ENCODE results near the gene PRRG3. TPM values are rescaled to one million over a fixed set of nuclear protein-coding genes. Genes with fewer than 3 reads are reported as not detected.

The PRRG3 gene
- total RNA-seq, 1 donor from 2014 or later = 0.98 TPM

DNA sequence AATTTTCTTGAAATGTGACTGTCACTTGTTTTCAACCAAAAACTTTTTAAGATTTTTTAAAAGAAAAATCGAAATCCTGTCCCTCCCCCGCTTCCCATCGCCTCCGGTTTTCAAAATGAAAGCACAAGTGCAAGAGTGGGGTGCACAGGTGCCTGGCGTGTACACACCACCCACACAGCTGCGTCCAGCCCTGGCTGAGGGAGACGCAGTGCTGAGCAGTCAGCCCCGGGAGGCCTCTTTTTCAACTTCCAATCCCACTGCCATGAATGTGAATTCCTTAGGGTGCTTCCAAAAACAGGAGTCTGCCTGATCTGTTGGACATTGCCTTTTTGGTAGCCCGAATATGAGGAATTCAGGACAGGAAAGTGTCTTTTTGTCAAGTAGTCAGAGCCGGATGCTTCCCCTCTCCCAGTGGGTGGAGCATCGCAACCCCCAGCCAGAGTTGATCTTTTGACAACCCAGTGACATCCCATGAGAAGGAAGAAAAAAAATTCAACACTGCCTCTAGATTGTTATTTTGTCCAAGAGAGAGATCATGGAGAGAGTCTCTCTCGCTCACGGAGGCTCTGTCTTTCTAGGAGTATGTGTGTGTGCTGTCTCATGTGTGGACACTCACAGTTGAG lies 8.9 kb downstream of the PRRG3 start:
- no peaks in the 10 kb centered on the region for H3K4me1 ChIP-seq

DNA sequence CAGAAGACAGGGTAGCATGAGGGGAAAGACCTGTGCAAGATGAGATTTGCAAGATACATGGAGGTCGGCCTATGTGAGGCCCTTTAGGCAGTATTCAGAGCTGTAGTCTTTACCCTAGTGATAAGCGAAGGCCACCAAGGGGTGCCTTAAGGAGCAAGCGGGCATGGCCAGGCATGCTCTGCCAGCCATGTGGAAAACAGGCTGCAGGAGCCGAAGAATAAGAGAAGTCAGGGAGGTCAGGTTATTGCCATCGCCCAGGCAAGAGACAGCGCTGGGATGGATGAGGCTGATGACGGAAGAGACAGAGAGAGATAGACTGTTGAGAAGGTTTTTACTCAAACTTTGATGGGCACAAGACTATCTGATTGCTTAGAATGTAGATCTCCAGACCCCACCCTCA lies 13.6 kb downstream of the PRRG3 start:
- intact Hi-C loops (cut with DNase I) = no loop called here
- no peaks in the 10 kb centered on the region for H3K9me3 ChIP-seq
- no peak overlapping the region for H3K27ac ChIP-seq
- H3K36me3 ChIP-seq = no peaks in the 10 kb centered on the region
- TF ChIP-seq POLR2A (IDR thresholded peaks at IDR 0.05) (no peak), POLR2AphosphoS5 (IDR thresholded peaks at IDR 0.05; ENCODE audit: insufficient read depth in 1 of 2, low read depth in 1 of 2) (no peak)
- TF ChIP-seq, protein P1, sequence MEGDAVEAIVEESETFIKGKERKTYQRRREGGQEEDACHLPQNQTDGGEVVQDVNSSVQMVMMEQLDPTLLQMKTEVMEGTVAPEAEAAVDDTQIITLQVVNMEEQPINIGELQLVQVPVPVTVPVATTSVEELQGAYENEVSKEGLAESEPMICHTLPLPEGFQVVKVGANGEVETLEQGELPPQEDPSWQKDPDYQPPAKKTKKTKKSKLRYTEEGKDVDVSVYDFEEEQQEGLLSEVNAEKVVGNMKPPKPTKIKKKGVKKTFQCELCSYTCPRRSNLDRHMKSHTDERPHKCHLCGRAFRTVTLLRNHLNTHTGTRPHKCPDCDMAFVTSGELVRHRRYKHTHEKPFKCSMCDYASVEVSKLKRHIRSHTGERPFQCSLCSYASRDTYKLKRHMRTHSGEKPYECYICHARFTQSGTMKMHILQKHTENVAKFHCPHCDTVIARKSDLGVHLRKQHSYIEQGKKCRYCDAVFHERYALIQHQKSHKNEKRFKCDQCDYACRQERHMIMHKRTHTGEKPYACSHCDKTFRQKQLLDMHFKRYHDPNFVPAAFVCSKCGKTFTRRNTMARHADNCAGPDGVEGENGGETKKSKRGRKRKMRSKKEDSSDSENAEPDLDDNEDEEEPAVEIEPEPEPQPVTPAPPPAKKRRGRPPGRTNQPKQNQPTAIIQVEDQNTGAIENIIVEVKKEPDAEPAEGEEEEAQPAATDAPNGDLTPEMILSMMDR (IDR thresholded peaks at IDR 0.05) = no peak
- no peak overlapping the region for H3K4me3 ChIP-seq
- no peaks in the 10 kb centered on the region for H3K4me1 ChIP-seq
- H3K27me3 ChIP-seq = no peaks in the 10 kb centered on the region
- DNase-seq (ENCODE audit: extremely low spot score in 2 of 2) = no peak

More for the DNA sequence above, 8.9 kb downstream of the PRRG3 start:
- H3K9me3 ChIP-seq = no peaks in the 10 kb centered on the region
- no peak for DNase-seq (ENCODE audit: extremely low spot score in 2 of 2)
- no peak overlapping the region for H3K27ac ChIP-seq
- intact Hi-C loops (cut with DNase I) = no loop called here
- no peaks in the 10 kb centered on the region for H3K36me3 ChIP-seq
- no peak overlapping the region for H3K4me3 ChIP-seq
- no peaks in the 10 kb centered on the region for H3K27me3 ChIP-seq
- no peak for TF ChIP-seq POLR2A (IDR thresholded peaks at IDR 0.05)

DNA sequence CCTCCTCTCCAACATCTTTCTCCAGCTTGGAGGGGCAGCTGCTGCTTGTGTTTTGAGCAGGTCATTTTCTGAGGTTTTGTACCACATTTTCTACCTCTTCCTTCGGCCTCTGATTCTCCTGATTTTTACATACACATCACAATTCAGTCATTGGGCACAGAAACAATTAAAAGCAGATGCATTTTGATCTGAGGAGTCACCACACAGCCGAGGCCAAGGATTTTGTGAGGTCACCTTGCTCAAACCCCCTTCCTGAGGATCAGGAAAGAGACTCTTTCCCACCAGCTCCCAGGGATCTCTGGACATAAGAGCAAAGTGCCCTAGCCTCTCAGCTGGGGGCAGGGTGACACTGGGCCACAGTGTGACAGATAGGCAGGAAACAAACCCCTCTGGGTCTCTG lies 15.2 kb downstream of the PRRG3 start:
- Histone ChIP-seq H3K9me3 (no peaks in the 10 kb centered on the region), H3K27ac (no peak overlapping the region), H3K36me3 (no peaks in the 10 kb centered on the region), H3K27me3 (no peaks in the 10 kb centered on the region), H3K4me1 (no peaks in the 10 kb centered on the region), H3K4me3 (no peak overlapping the region)
- TF ChIP-seq POLR2AphosphoS5 (IDR thresholded peaks at IDR 0.05; ENCODE audit: insufficient read depth in 1 of 2, low read depth in 1 of 2) (no peak), POLR2A (IDR thresholded peaks at IDR 0.05) (no peak)
- TF ChIP-seq, protein P1 (IDR thresholded peaks at IDR 0.05) = no peak
- DNase-seq (ENCODE audit: extremely low spot score in 2 of 2) = no peak
- intact Hi-C loops (cut with DNase I) = no loop called here

GRCh38 chrX:151711154-151711553 lies 15.9 kb downstream of the PRRG3 start:
- DNase-seq (ENCODE audit: extremely low spot score in 2 of 2) = no peak
- Histone ChIP-seq H3K27ac (no peak overlapping the region), H3K9me3 (no peaks in the 10 kb centered on the region), H3K36me3 (no peaks in the 10 kb centered on the region), H3K4me3 (no peak overlapping the region), H3K27me3 (no peaks in the 10 kb centered on the region), H3K4me1 (no peaks in the 10 kb centered on the region)
- intact Hi-C loops (cut with DNase I) = no loop called here
- TF ChIP-seq POLR2A (IDR thresholded peaks at IDR 0.05) (no peak), POLR2AphosphoS5 (IDR thresholded peaks at IDR 0.05; ENCODE audit: insufficient read depth in 1 of 2, low read depth in 1 of 2) (no peak)
- TF ChIP-seq, protein P1 (IDR thresholded peaks at IDR 0.05) = no peak

- no peaks in the 10 kb centered on the region for H3K27me3 ChIP-seq
Observed at GRCh38 chrX:151711787-151712186, 16.5 kb downstream of the PRRG3 start.

More at GRCh38 chrX:151711787-151712186, 16.5 kb downstream of the PRRG3 start:
- Histone ChIP-seq H3K4me3 (no peak overlapping the region), H3K27ac (no peak overlapping the region), H3K4me1 (no peaks in the 10 kb centered on the region), H3K36me3 (no peaks in the 10 kb centered on the region), H3K9me3 (no peaks in the 10 kb centered on the region)
- DNase-seq (ENCODE audit: extremely low spot score in 2 of 2) = no peak
- intact Hi-C loops (cut with DNase I) = no loop called here
- TF ChIP-seq, protein P1 (IDR thresholded peaks at IDR 0.05) = no peak
- TF ChIP-seq POLR2A (IDR thresholded peaks at IDR 0.05) (no peak), POLR2AphosphoS5 (IDR thresholded peaks at IDR 0.05; ENCODE audit: insufficient read depth in 1 of 2, low read depth in 1 of 2) (no peak)
